ENCODE results near the gene KCNJ18.
"Not testable (repeated sequence)": the region's sequence is repeated elsewhere in the genome, so short reads cannot be mapped to it uniquely, and the experiment has no call there.

The KCNJ18 gene

DNA sequence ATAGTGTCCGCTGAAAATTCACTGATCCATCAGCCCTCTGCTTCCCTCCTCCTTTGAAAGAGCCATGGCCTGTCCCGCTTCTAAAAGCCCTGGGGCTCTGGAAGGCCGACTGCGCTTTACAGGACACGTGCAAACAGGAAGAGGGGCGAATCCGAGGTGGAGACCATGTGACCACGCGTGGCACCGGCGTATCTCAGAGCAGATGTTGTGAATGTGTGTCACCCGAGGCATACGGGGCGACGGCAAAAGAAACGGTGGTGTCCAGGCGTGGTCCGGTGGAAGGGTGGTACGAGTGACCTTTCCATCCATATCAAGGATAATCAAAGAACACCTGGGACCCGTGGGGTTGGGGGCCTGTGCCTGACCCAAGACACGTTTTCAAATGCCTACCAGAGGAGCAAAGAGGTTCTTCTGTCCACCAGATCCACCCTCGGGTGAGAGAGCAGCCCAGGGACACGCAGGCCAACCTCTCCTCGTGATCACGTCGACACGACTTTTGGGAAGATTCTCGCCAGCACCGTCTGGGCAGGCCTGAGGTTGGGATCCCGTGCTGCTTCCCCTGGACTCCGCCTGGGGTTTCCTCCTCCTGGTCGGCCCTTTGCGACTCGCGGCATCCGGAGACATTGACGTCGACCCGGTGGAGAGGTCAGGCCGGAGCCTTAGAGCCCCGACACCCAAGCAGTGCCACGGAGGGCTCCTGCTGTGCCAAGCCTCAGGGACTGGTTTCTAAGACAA lies 7.1 kb upstream of the KCNJ18 start:
- DNase-seq (ENCODE audit: low read depth, low spot score), result not testable (repeated sequence)

DNA sequence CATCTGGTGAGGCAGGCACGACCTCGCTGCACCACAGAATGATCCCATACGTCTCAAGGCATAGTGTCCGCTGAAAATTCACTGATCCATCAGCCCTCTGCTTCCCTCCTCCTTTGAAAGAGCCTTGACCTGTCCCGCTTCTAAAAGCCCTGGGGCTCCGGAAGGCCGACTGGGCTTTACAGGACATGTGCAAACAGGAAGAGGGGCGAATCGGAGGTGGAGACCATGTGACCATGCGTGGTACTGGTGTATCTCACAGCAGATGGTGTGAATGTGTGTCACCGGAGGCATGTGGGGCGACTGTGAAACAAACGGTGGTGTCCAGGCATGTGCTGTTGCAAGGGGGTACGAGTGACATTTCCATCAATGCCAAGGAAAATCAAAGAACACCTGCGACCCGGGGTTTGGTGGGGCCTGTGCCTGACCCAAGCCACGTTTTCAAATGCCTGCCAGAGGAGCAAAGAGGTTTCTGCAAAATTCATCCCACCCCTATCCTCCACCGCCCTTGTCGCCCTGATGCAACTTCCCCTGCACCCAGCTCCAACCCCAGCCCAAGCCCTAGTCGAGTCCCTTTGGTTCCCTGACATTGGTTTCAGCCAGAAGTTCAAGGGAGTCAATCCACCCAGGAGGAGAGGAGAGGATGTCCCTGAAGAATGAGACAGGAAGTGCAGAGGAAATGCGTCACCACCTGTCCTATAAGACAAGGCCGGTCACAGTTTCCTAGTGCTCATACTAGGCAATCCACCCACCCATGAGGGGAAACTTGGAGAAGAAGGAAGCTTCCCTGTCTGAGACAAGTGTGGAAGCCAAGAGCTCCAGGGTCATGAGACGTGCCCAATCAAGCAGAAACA lies 5.9 kb upstream of the KCNJ18 start:
- no peak for DNase-seq (ENCODE audit: low read depth, low spot score)

DNA sequence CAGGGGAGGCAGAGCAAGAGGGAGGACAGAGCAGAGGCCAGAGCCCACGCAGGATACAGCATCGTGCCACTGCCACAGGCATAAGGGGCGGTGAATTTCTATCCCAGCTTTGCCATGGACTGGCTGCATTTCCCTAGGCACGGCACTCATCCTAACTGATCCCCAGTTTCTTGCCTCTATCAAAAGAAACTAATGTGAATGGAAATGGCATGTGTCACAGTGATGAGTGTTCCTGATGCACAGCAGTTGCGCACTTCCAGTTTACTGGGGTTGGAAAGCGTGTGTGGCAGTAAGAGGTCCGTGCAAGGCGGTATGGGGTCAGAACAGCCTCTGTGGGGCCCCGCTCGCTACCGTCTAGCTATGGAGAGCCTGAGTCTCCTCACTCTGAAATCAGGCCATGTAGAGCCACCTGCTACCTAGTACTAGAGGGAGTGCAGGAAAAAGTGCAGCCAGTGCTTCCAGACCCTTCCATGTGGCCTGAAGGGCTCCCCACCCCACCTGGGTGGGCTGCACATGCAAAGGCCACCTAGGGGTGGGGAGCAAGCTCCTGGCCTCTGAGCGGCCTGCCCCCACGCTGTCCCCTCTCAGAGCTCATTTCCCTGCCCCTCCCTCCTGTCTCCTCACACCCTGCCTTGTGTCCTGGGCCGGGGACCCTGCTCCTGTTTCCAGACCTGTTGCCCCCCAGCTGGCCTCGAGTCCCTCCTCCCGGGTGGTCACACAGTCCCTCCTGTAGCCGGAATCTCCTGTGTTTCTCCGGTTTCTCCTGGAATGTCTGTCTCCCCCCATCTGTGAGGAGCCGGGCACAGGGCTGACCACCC lies 5.0 kb upstream of the KCNJ18 start:
- no peak for DNase-seq (ENCODE audit: low read depth, low spot score)

DNA sequence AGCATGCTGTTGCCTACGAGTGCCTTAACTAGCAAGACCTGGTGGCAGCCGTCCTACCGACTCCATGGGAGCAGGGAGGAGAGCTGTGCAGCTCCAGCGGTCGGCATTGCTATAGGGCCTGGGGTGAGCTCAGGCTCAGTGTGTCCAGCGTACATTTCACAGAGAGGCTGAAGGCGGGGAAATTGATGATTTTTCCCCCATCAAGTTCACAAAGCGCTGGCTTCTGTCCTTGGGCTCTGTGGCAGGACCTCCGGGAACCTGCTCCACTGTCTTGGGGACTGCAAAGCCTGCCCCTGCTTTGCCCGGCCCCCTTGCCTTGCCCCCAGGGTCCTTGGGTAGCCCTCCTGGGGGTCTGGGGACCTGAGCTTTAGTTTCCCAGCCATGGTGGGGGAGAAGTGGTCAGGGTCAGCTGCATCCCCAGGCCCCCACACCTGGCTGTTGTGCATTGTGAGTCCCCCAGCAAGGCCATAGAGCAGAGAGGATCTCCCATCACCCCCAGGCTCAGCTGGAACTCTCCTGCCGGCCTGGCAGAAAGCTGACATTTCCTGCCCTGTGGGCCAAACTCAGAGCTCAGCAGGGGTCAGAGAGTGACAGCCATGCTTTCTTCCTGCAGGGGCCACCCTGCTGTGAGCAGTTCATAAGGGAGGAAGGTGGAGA lies 3.9 kb upstream of the KCNJ18 start:
- DNase-seq (ENCODE audit: low read depth, low spot score), result no peak

DNA sequence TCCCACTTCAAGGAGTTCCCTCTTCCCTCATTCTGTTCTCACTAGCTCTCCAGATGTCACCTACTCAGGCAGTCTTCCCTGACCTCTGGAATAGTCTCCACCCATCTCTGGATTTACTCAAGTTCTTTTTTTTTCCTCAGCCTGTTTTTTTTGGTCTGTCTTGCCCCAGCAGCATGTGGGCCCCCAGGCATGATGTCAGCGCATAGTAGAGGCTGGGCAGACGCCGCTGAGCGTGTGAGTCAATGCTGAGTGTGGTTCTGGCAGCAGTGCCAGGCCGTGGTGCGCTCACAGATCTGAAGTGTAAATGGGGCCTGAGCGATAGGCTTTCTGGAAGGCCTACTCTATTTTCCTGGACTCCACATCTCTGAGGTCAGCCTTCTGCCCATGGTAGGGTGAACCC lies 2.7 kb upstream of the KCNJ18 start:
- DNase-seq (ENCODE audit: low read depth, low spot score), result no peak

DNA sequence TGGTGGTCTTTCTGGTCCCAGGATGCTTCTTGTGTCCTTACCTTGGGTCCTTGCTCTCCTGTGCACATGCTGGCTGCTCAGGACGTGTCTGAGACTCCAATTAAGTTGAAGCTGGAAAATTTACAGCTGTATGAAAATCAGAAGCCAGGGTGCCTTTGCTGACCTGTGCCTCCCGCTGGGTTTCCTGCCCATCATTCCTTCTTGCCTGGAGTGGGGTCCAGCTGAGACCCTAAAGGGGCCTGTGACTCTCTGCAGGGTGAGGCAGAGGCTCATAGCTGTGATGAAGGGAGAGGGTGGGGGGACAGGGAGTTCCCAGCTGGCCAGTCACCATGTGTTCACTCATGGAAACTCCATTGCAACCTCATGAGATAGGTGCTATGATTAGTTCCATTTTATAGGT lies 1.5 kb upstream of the KCNJ18 start:
- DNase-seq (ENCODE audit: low read depth, low spot score), result not testable (repeated sequence)

DNA sequence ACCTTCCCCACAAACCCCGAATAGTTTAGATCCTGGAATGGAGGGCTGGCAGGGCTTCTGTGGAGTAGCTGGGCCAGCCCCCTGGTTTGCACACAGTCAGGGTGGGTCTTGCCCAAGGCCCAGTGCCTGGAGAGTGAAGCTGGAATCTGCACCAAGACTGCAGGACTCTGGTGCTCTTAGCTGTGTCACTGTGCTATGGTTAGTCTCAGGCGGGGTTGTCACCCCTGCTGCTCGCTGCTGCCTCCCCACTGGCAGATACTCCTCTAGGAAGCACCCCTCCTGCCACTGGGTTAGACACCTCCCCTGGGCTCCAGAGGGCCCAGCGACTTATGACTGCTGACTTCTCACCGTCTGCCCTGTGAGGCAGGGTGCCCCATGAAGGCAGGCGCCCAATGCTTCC lies 842 bp upstream of the KCNJ18 start:
- not testable (repeated sequence) for DNase-seq (ENCODE audit: low read depth, low spot score)

DNA sequence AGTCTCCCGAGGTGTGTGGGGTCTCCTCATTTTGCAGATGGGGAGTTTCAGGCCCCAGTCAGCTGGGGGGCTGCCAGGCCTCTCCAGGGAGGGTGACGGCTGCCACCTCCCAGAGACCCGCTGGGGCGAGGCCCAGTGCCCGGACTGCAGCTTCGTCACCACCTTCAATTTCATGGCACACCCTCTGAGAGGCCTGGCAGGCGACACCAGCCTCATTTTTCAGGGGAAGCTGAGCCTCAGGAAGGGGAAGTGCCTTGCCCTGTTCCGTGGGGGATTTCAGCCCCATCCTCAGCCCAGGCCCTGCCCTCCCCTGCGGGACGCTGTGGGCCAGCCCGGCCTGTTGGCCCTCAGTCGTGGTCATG lies 362 bp downstream of the KCNJ18 start:
- not testable (repeated sequence) for DNase-seq (ENCODE audit: low read depth, low spot score)

DNA sequence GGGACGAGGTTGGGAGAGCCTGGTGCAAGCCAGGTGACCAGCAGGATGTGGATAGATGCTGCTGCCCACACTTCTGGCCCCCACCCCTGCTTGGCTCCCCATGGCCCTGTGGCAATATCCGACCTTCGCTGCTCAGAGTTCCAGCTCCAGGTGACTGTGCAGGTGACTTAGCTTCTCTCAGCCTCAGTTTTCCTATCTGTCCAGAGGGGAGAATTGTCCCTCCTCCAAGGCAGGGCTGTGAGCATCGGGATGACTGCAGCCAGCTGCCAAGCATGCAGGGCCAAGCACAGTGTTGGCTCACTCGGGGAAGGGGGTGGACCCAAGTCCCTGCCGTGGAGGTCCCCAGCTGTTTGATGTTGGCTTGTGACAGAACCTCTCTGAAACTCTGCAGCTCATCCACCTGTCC lies 1.1 kb downstream of the KCNJ18 start:
- not testable (repeated sequence) for DNase-seq (ENCODE audit: low read depth, low spot score)

DNA sequence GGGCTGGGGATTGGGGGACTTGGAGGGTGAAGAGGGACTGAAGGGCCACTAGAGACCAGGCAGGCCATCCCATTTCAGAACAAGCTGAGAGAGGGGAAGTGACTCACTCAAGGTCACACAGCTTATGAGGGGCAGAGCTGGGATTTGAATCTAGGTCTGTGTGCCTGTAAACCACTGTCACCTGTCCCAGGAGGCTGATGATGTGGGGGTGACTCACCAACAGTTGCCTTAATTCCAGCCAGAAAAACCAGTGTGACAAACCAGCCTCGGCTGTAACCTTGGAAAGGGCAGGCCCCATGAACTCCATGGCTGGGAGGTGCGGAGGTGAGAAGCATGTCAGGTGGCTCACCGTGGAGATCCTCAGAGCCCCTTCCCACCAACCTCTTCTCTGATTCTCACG lies 1.6 kb downstream of the KCNJ18 start:
- DNase-seq (ENCODE audit: low read depth, low spot score), result not testable (repeated sequence)

DNA sequence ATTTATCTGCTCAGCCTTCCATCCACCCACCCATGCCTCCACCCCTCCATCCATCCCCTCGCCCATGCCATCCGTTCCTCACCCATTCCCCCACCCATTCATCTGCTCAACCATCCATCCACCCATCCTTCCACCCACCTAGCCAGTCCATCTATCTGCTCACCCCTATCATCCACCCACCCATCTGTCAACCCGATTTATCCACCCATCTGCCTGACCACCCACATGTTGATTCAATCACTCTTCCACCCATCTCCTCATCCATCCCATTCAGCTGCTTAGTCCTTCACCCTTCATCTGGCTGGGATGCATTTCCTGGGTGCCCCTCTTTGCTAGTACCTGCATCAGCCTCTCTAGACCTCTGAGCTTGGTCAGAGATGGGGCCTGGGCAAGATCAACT lies 3.9 kb downstream of the KCNJ18 start:
- not testable (repeated sequence) for DNase-seq (ENCODE audit: low read depth, low spot score)

DNA sequence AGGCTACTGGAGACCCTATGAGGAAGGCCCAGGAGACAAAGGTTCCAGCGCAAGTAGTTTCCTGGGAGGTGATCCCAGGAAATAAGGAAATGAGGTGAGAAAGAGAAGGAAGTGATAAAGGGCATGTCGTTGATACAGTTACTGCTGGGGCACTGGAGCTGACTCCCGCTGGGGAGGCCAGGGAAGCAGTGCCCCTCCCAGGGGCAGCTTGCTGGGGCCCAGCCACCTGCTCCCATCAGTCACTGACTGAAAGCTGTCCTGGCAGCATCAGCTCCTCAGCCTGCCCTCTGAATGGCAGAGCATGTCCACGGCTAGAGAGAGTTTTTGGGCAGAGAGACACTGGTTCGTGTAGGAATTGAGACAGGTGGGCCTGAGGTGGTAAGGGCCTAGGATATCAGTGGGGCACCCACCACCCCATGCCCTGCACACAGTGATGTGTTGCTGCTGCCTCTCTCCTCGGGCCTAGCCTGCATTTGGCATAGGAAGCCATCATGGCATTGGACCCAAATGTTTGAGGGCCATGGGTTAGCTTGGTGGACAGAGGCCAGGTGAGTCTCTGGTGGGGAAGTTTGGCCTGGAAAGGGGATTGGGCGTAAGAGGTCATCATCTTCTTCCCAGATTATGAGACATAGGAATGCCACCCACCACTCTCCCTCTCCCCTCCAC lies 4.7 kb downstream of the KCNJ18 start:
- not testable (repeated sequence) for DNase-seq (ENCODE audit: low read depth, low spot score)

DNA sequence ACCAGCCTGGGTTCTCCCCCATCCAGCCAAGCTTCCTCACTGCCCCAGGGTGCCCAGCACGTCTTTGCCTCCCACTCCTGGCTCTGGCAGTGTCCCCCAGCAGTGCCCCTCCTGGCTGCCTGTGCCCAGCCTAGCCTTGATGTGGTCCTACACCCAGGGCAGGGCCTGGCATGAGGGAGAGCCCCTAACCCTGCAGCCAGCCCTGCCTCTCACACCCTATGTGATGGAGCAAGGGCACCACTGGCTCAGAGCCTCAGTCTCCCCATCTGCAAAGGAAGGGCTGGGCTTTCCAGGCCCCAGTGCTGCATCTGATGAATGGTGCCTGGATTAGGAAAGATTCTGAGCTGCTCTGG lies 5.2 kb downstream of the KCNJ18 start:
- not testable (repeated sequence) for DNase-seq (ENCODE audit: low read depth, low spot score)

DNA sequence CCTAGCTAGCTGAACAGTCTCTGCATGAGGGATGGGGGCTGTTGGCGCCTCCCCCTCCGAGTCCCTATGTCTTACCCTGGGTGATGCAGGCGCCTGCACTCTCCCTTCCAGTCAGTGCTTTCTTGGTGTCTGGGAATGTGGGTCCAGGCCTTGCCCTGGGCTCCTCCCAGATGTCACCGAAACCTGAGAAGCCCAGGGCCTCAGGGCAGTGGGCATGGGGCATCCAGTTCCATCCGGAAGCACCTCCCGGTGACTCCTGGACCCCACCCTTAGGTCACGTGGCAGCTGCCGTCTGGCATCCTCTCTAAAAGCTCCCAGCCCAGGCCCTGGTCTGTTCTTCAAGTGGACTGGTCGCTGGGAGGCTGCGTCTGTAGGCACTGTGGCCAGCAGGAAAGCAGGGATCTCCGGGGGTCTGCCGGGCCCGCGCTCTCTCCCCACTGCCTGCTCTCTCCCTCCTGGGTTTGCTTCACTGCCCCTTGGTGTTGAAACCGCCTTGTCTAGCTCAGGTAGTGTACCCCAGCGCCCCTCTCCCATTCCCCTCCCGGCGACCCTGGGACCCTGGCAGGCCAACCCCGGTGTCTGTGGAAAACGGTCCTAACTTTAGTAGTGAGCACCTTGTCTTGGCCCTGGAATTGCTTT lies 6.2 kb downstream of the KCNJ18 start:
- not testable (repeated sequence) for DNase-seq (ENCODE audit: low read depth, low spot score)

DNA sequence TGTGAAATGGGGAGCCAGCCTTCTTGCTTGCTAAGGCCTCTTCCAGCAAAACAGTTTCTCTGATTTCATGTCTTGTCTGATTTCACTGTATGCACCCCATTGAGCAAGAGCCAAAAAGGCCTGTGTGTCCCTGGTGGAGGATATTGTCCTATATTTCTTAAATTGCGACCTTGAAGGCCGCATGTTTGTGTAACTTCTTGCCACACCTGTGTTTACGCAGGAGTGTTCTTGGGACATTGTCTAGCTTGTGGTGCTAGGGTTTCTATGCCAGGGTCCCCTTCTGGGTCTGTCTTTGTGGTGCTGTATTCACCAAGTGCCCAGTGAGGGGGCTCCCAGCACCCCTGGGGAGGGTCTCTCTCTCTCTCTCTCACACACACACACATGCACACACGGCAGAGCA lies 6.8 kb downstream of the KCNJ18 start:
- DNase-seq (ENCODE audit: low read depth, low spot score), result not testable (repeated sequence)

DNA sequence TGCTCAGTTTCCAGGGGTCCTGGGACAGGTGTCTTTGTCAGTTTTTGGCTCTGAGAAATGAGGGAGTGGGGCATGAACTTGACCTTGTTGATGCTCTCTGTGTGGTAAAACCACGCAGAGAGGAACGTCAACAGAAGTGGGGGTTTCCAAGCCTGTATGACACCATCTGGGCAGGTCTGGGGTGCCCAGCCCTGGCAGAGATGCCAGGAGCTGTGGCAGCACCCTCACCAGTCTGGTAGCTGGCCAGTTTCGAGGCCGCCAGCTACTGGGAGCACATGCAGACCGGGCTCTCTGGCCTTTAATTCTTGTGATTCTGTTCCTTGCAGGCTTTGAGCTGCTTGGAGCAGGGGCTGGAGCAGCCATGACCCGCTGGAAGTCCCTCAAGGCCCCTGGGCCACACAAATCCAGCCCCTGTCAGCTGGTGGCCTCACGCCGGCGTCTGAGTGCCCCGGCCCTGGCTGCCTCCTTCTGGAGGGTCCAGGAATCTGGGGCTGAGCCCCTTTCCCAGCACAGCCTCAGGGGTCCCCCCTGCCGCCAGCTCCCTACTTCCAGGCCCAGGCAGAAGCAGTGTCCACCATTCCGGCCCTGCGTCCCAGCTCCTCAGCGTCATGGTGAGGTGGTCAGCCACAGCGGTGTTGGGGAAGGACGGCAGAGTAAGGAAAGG lies 7.4 kb downstream of the KCNJ18 start:
- not testable (repeated sequence) for DNase-seq (ENCODE audit: low read depth, low spot score)

DNA sequence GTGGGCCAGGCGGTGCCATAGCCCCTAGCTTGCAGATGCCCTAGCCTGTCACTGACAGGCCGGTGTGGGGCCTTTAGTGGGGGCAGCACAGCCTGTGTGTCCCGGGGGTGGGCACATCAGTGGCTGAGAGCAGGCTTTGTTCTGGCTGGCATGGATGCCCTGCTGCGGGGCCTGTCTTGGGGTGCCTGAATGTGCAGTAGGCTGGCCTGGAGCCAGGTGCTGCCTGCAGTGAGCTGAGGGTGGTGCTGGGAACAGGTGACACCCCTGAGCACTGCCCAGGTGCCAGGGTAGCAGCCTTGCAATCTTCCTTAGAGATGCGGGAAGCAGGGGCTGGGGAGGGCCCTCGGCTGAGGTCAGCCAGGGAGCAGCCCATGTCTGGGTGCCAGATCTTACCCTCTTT lies 8.8 kb downstream of the KCNJ18 start:
- not testable (repeated sequence) for DNase-seq (ENCODE audit: low read depth, low spot score)

DNA sequence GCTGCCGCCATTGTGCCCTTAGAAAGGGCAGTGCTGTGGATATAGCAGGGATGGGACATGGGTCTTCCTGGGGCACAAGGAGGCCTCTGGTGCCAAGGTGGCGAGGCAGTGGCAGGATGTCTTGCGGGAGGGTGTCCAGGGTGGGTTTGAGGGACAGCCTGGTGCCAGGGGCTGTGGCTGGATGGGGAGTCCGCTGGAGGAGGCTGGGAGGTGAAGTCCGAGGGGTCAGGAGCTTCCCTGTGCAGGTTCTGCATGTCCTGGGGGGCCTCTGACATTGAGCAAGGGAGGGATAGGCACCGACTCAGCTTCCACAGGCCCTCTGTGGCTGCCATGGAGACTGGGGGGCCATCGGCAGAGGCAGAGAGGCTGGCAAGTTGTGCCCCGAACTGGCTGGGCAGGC lies 9.7 kb downstream of the KCNJ18 start:
- not testable (repeated sequence) for DNase-seq (ENCODE audit: low read depth, low spot score)

DNA sequence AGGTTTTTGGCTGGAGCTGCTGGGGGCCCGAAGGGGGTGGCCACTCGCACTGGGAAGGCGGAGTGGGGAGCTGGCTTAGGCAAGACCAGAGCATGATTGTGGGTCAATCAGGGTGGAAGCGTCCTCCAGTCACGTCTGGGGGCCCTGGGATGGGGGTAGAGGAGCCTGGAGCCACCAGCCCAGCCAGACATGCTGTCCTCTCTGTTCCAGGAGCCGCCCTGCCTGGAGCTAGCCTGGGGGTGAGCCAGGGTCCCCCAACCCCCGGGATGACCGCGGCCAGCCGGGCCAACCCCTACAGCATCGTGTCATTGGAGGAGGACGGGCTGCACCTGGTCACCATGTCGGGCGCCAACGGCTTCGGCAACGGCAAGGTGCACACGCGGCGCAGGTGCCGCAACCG lies 10.2 kb downstream of the KCNJ18 start:
- not testable (repeated sequence) for DNase-seq (ENCODE audit: low read depth, low spot score)

Data from iPS DF 19.7 (cell line).